Ascending aorta (tissue), 2 donors: Measurements from ENCODE around the gene GABBR2. TPM values are rescaled to one million over a fixed set of nuclear protein-coding genes. Genes with fewer than 3 reads are reported as not detected.

Source experiments
- DNase-seq, 2 donors: peaks; one replicate each; pipeline ENCODE4 v3.0.0-alpha.2; 2019; ENCODE audit warnings: low spot score in 2 of 2
- H3K27ac ChIP-seq, 2 donors: fragments of 200-600 bp; sonication (generic); one replicate each; pipeline ENCODE4 v1.5.1; 2016 to 2017; ENCODE audit warnings: mild to moderate bottlenecking in 1 of 2
- H3K27me3 ChIP-seq: fragments of 200-600 bp; sonication (generic); one replicate; pipeline ENCODE4 v1.5.1; 2017
- H3K36me3 ChIP-seq, 2 donors: fragments of 200-600 bp; sonication (generic); one replicate each; pipeline ENCODE4 v1.5.1; 2016
- H3K4me1 ChIP-seq, 2 donors: fragments of 200-600 bp; sonication (generic); one replicate each; pipeline ENCODE4 v1.5.1; 2016 to 2017; ENCODE audit warnings: mild to moderate bottlenecking in 1 of 2
- H3K4me3 ChIP-seq, 2 donors: fragments of 200-600 bp; sonication (generic); one replicate each; pipeline ENCODE4 v1.5.1; 2016 to 2017; ENCODE audit warnings: mild to moderate bottlenecking in 1 of 2
- H3K9me3 ChIP-seq, 2 donors: fragments of 200-600 bp; sonication (generic); one replicate each; pipeline ENCODE4 v1.5.1; 2016
- CTCF ChIP-seq, 3 experiments: fragments of 200-600 bp in 2 of 3; fragments of 450-650 bp in 1 of 3; sonication (generic) in 2 of 3; IDR thresholded peaks; one replicate each; pipeline ENCODE4 v1.5.1; 2016 to 2019; ENCODE audit warnings: antibody characterized with exemption in 3 of 3, mild to moderate bottlenecking in 1 of 3, moderate library complexity in 1 of 3
- intact Hi-C: fragments of 100-400 bp; cut with DNase I; formaldehyde crosslinking; loops from one replicate; pipeline ENCODE4 v1.15.1; 2023
- total RNA-seq: library from RNA; depleted of rRNA; stranded (reverse); fragments of >200 nt; gene quantifications from one replicate; pipeline ENCODE4 v1.1.0, GENCODE V29; 2016

GABBR2 gene
- total RNA-seq, 1 donor from 2014 or later: not detected

GRCh38 chr9:98418578-98419259 lies 290.0 kb downstream of the GABBR2 start:
- Histone ChIP-seq H3K27ac (no peak overlapping the region), H3K9me3 (no peaks in the 10 kb centered on the region), H3K36me3 (no peaks in the 10 kb centered on the region), H3K4me1 (no peaks in the 10 kb centered on the region), H3K27me3 (no peaks in the 10 kb centered on the region), H3K4me3 (no peak overlapping the region)
- DNase-seq: no peak
- intact Hi-C loops: no loop called here
- no peak for TF ChIP-seq CTCF (IDR thresholded peaks at IDR 0.05)

- Histone ChIP-seq H3K27ac (no peak overlapping the region), H3K4me1 (no peaks in the 10 kb centered on the region), H3K9me3 (no peaks in the 10 kb centered on the region), H3K36me3 (no peaks in the 10 kb centered on the region), H3K27me3 (no peaks in the 10 kb centered on the region), H3K4me3 (no peak overlapping the region)
- intact Hi-C loops: no loop called here
- TF ChIP-seq CTCF (IDR thresholded peaks at IDR 0.05): no peak
- no peak for DNase-seq
These were observed 292.2 kb downstream of the GABBR2 start for GRCh38 chr9:98416294-98417248.

GRCh38 chr9:98415782-98416181 lies 293.0 kb downstream of the GABBR2 start:
- intact Hi-C loops: no loop called here
- Histone ChIP-seq H3K27ac (no peak overlapping the region), H3K36me3 (no peaks in the 10 kb centered on the region), H3K9me3 (no peaks in the 10 kb centered on the region), H3K4me1 (no peaks in the 10 kb centered on the region), H3K27me3 (no peaks in the 10 kb centered on the region), H3K4me3 (no peak overlapping the region)
- TF ChIP-seq CTCF (IDR thresholded peaks at IDR 0.05): no peak
- no peak for DNase-seq

- H3K27ac ChIP-seq: no peak overlapping the region
- H3K9me3 ChIP-seq: no peaks in the 10 kb centered on the region
- H3K4me1 ChIP-seq: no peaks in the 10 kb centered on the region
- DNase-seq: no peak
- H3K4me3 ChIP-seq: no peak overlapping the region
- TF ChIP-seq CTCF (IDR thresholded peaks at IDR 0.05): no peak
- no peaks in the 10 kb centered on the region for H3K36me3 ChIP-seq
- intact Hi-C loops: no loop called here
- no peaks in the 10 kb centered on the region for H3K27me3 ChIP-seq
These were observed 295.7 kb downstream of the GABBR2 start for GRCh38 chr9:98413084-98413483.

GRCh38 chr9:98412101-98412842 lies 296.5 kb downstream of the GABBR2 start:
- no peak for TF ChIP-seq CTCF (IDR thresholded peaks at IDR 0.05)
- Histone ChIP-seq H3K27ac (no peak overlapping the region), H3K36me3 (no peaks in the 10 kb centered on the region), H3K4me1 (no peaks in the 10 kb centered on the region), H3K27me3 (no peaks in the 10 kb centered on the region), H3K9me3 (no peaks in the 10 kb centered on the region), H3K4me3 (no peak overlapping the region)
- DNase-seq: no peak
- intact Hi-C loops: no loop called here
